Common myeloid progenitor, CD34-positive (primary cell): ENCODE results near the gene C8G.

Source experiments
- CTCF ChIA-PET: fragments of 350-600 bp; sonication (Branson Sonifier 250); formaldehyde crosslinking; loops from one replicate; lab custom pipeline; 2021; ENCODE audit warnings: antibody characterized with exemption; lab: Charles Lee
- POLR2A ChIA-PET: fragments of 350-600 bp; sonication (Branson Sonifier 250); formaldehyde crosslinking; loops from one replicate; lab custom pipeline; 2021; ENCODE audit warnings: antibody characterized with exemption; lab: Charles Lee
- DNase-seq, 3 donors: peaks; one replicate each; pipeline versions ENCODE4 v3.0.0 to v3.0.0-alpha.2; 2013
- H3K27ac ChIP-seq, 2 experiments: 1 replicate in 1 of 2; 2 replicates in 1 of 2; pipeline ENCODE4 v1.7.0; 2013; ENCODE audit warnings: inconsistent platforms in 2 of 2, low read length in 2 of 2, mild to moderate bottlenecking in 2 of 2, low read depth in 1 of 2, moderate library complexity in 1 of 2; ENCODE audit not compliant: severe bottlenecking in 2 of 2, insufficient read depth in 1 of 2, poor library complexity in 1 of 2
- H3K27me3 ChIP-seq, 5 experiments: replicated peaks in 2 of 5; 1 replicate in 3 of 5; 2 replicates in 2 of 5; pipeline versions ENCODE4 v1.6.1 to v1.7.0; 2013; ENCODE audit warnings: low read length in 4 of 5, mild to moderate bottlenecking in 2 of 5, moderate library complexity in 2 of 5, inconsistent platforms in 1 of 5; ENCODE audit not compliant: insufficient read depth in 5 of 5, control insufficient read depth in 4 of 5
- H3K36me3 ChIP-seq, 4 experiments: 1 replicate in 2 of 4; 2 replicates in 2 of 4; pipeline versions ENCODE4 v1.6.1 to v1.7.0; 2013; ENCODE audit warnings: low read length in 3 of 4, control low read depth in 1 of 4, mild to moderate bottlenecking in 1 of 4; ENCODE audit not compliant: control insufficient read depth in 4 of 4, insufficient read depth in 4 of 4
- H3K4me1 ChIP-seq, 4 experiments: 1 replicate in 3 of 4; 2 replicates in 1 of 4; pipeline versions ENCODE4 v1.6.1 to v1.7.1; 2013; ENCODE audit warnings: low read length in 3 of 4, mild to moderate bottlenecking in 3 of 4, control low read depth in 1 of 4, inconsistent platforms in 1 of 4, moderate library complexity in 1 of 4; ENCODE audit not compliant: control insufficient read depth in 4 of 4, insufficient read depth in 4 of 4; ENCODE audit errors: control extremely low read depth in 1 of 4
- H3K4me3 ChIP-seq, 7 experiments: 1 replicate in 4 of 7; 2 replicates in 3 of 7; pipeline versions ENCODE4 v1.5.1 to v1.7.0; 2013; ENCODE audit warnings: mild to moderate bottlenecking in 7 of 7, low read length in 6 of 7, moderate library complexity in 6 of 7, inconsistent platforms in 2 of 7, low read depth in 2 of 7, control low read depth in 1 of 7; ENCODE audit not compliant: insufficient read depth in 4 of 7, control insufficient read depth in 1 of 7; ENCODE audit errors: extremely low read depth in 1 of 7
- H3K9me3 ChIP-seq, 5 experiments: 1 replicate in 4 of 5; 2 replicates in 1 of 5; pipeline versions ENCODE4 v1.6.1 to v1.7.1; 2013; ENCODE audit warnings: low read length in 4 of 5, mild to moderate bottlenecking in 2 of 5, inconsistent platforms in 1 of 5, low read depth in 1 of 5, moderate library complexity in 1 of 5; ENCODE audit not compliant: control insufficient read depth in 4 of 5, insufficient read depth in 2 of 5; ENCODE audit errors: control extremely low read depth in 1 of 5
- WGBS: methylation state at CpG from one replicate; pipeline ENCODE4 v1.1.5; 2013; ENCODE audit not compliant: insufficient coverage; 5-methylcytosine and 5-hydroxymethylcytosine counted together

Gene C8G

GRCh38 chr9:136962163-136962562, 17.1 kb downstream of the C8G start:
- ChIA-PET POLR2A (no interaction called here), CTCF (interaction anchor here (1.7 kb wide), 1 partner anchor 13 kb away, joined by 3 read pairs; no protein-coding TSS in a partner anchor)
- DNase-seq = no peak
- Histone ChIP-seq H3K4me1 (peaks cover 0 to 6% (median 5%) of the 10 kb centered on the region in 4 experiments), H3K27ac (no peak overlapping the region), H3K9me3 (no peaks in the 10 kb centered on the region), H3K36me3 (no peaks in the 10 kb centered on the region), H3K4me3 (no peak overlapping the region), H3K27me3 (peaks cover 0 to 2% (median 0%) of the 10 kb centered on the region in 5 experiments)
- WGBS = 97% methylated on average over 9 of the region's 9 CpGs

GRCh38 chr9:136962701-136963248, 17.7 kb downstream of the C8G start:
- Histone ChIP-seq H3K27me3 (peaks cover 0 to 2% (median 0%) of the 10 kb centered on the region in 5 experiments), H3K27ac (no peak overlapping the region), H3K4me1 (peaks cover 0 to 6% (median 5%) of the 10 kb centered on the region in 4 experiments), H3K4me3 (no peak overlapping the region), H3K9me3 (no peaks in the 10 kb centered on the region), H3K36me3 (no peaks in the 10 kb centered on the region)
- DNase-seq = no peak
- 97% methylated on average over 11 of the region's 11 CpGs for WGBS
- CTCF ChIA-PET = interaction anchor here (1.7 kb wide), 1 partner anchor 12 kb away, joined by 3 read pairs; no protein-coding TSS in a partner anchor
- POLR2A ChIA-PET = no interaction called here

GRCh38 chr9:136963341-136963740, 18.3 kb downstream of the C8G start:
- 96% methylated on average over 14 of the region's 15 CpGs for WGBS
- ChIA-PET CTCF (interaction anchor here (1.7 kb wide), 1 partner anchor 12 kb away, joined by 3 read pairs; no protein-coding TSS in a partner anchor), POLR2A (no interaction called here)
- H3K4me3 ChIP-seq = no peak overlapping the region
- peaks cover 0 to 2% (median 0%) of the 10 kb centered on the region in 5 experiments for H3K27me3 ChIP-seq
- no peaks in the 10 kb centered on the region for H3K9me3 ChIP-seq
- H3K36me3 ChIP-seq = no peaks in the 10 kb centered on the region
- H3K4me1 ChIP-seq = peaks cover 0 to 6% (median 5%) of the 10 kb centered on the region in 4 experiments
- H3K27ac ChIP-seq = no peak overlapping the region
- DNase-seq = no peak

GRCh38 chr9:136963751-136964150, 18.7 kb downstream of the C8G start:
- H3K4me1 ChIP-seq = peaks cover 0 to 6% (median 5%) of the 10 kb centered on the region in 4 experiments
- POLR2A ChIA-PET = no interaction called here
- no peaks in the 10 kb centered on the region for H3K36me3 ChIP-seq
- H3K4me3 ChIP-seq = no peak overlapping the region
- CTCF ChIA-PET = no interaction called here
- no peak for DNase-seq
- no peaks in the 10 kb centered on the region for H3K9me3 ChIP-seq
- H3K27ac ChIP-seq = no peak overlapping the region
- WGBS = 71% methylated on average over 1 of the region's 12 CpGs
- H3K27me3 ChIP-seq = peaks cover 0 to 2% (median 0%) of the 10 kb centered on the region in 5 experiments

- Histone ChIP-seq H3K27ac (no peak overlapping the region), H3K27me3 (peaks cover 0 to 2% (median 0%) of the 10 kb centered on the region in 5 experiments), H3K4me3 (no peak overlapping the region), H3K36me3 (no peaks in the 10 kb centered on the region), H3K9me3 (no peaks in the 10 kb centered on the region), H3K4me1 (peaks cover 0 to 6% (median 5%) of the 10 kb centered on the region in 4 experiments)
- 85% methylated on average over 20 of the region's 22 CpGs for WGBS
- DNase-seq = no peak
- ChIA-PET CTCF (interaction anchor here (0.6 to 3.4 kb wide), 2 partner anchors 11 to 142 kb away, joined by 3 to 10 read pairs; no protein-coding TSS in a partner anchor), POLR2A (no interaction called here)
Measured at GRCh38 chr9:136964171-136964689, 19.2 kb downstream of the C8G start.

GRCh38 chr9:136964833-136965422, 19.9 kb downstream of the C8G start:
- Histone ChIP-seq H3K27ac (no peak overlapping the region), H3K4me3 (no peak overlapping the region), H3K36me3 (no peaks in the 10 kb centered on the region), H3K27me3 (peaks cover 0 to 2% (median 0%) of the 10 kb centered on the region in 5 experiments), H3K4me1 (peaks cover 0 to 6% (median 5%) of the 10 kb centered on the region in 4 experiments), H3K9me3 (no peaks in the 10 kb centered on the region)
- ChIA-PET POLR2A (no interaction called here), CTCF (interaction anchor here (0.6 to 3.4 kb wide), 3 partner anchors 11 to 142 kb away, joined by 3 to 10 read pairs (median 4); no protein-coding TSS in a partner anchor)
- no peak for DNase-seq
- WGBS = 91% methylated on average over 25 of the region's 26 CpGs
